Measurements from ENCODE around the gene ATL1. TPM values are rescaled to one million over a fixed set of nuclear protein-coding genes. Genes with fewer than 3 reads are reported as not detected.
A peak's percentile ranks its signal among the peaks of the same experiment; 100 is the strongest.

Gene ATL1
- total and polyA plus RNA-seq, 2 of the 13 experiments (the other 11 are each of a cell fraction or from before 2014, with no cell fraction given): 0.60 to 0.65 TPM

- ChIA-PET CTCF (ENCODE audit: low intra/inter-chr PET ratio, low total read pairs) (no interaction called here), POLR2A (interaction anchor here (1.0 to 1.3 kb wide), 4 partner anchors 8 to 73 kb away, joined by 3 to 6 read pairs (median 4); no protein-coding TSS in a partner anchor)
- no peaks in the 10 kb centered on the region for H3K27me3 ChIP-seq (ENCODE audit: control insufficient read depth in 1 of 2, insufficient read depth in 2 of 2, low read length in 2 of 2)
- TF ChIP-seq NFKBIZ (CRISPR knock-in tag; IDR thresholded peaks at IDR 0.05) (0 out of 2 replicates have a peak, but pooled peaks have one; percentile 6), KDM5A (IDR thresholded peaks at IDR 0.05; ENCODE audit: borderline replicate concordance, low read length) (peak; percentile 14; the same call in 1 of the 2 replicates), PATZ1 (CRISPR knock-in tag; IDR thresholded peaks at IDR 0.05) (0 out of 2 replicates have a peak, but pooled peaks have one; percentile 39), ZNF879 (CRISPR knock-in tag; IDR thresholded peaks at IDR 0.05) (0 out of 2 replicates have a peak, but pooled peaks have one; percentile 3), SNRNP70 (IDR thresholded peaks at IDR 0.05; ENCODE audit: low read depth, low read length) (no peak), ZBTB14 (CRISPR knock-in tag; IDR thresholded peaks at IDR 0.05) (no peak), ZEB1 (IDR thresholded peaks at IDR 0.05; ENCODE audit: insufficient replicate concordance, low read depth) (peak; percentile 64), KLF16 (CRISPR knock-in tag; IDR thresholded peaks at IDR 0.05) (peak in 1 of 2 experiments; percentile 8; a peak in 1 of 4 replicates), BRF2 (CRISPR knock-in tag; IDR thresholded peaks at IDR 0.05) (no peak), ZNF362 (CRISPR knock-in tag; IDR thresholded peaks at IDR 0.05; ENCODE audit: borderline replicate concordance) (no peak), AKAP8 (CRISPR knock-in tag; IDR thresholded peaks at IDR 0.05) (0 out of 2 replicates have a peak, but pooled peaks have one; percentile 5), MYC (CRISPR knock-in tag; IDR thresholded peaks at IDR 0.05; ENCODE audit: borderline replicate concordance) (0 out of 2 replicates have a peak, but pooled peaks have one; percentile 2)
- H3K27ac ChIP-seq (ENCODE audit: extremely low read length, insufficient read depth, low read length): peak overlapping the region; percentile 82
- no peak for FAIRE-seq
- H4K20me1 ChIP-seq (ENCODE audit: insufficient read depth, low read length): peaks cover 2% of the 10 kb centered on the region; the same call in 1 of the 2 replicates
- H3K4me2 ChIP-seq (ENCODE audit: low read depth, low read length): peak overlapping the region; percentile 79
- H2AFZ ChIP-seq (ENCODE audit: low read length): no peak overlapping the region
- peak overlapping the region; percentile 78 for H3K9ac ChIP-seq (ENCODE audit: insufficient read depth, low read depth, low read length)
- H3K79me2 ChIP-seq (ENCODE audit: insufficient read depth, low read length): peaks cover 22% of the 10 kb centered on the region
- H3K4me3 ChIP-seq (replicated peaks in 1 of 3; ENCODE audit: insufficient read depth in 1 of 3, low read depth in 2 of 3, low read length in 3 of 3): peak overlapping the region; percentile 84 to 91 (median 85)
- no peak for DNase-seq (ENCODE audit: low spot score)
- H3K9me3 ChIP-seq (ENCODE audit: low read length): no peaks in the 10 kb centered on the region
- in situ Hi-C loops (cut with HindIII; ENCODE audit: extremely low pct_ligation_motif_present, low pct_unique_long_range_greater_than_20kb): no loop called here
- intact Hi-C loops (cut with micrococcal nuclease; ENCODE audit: unreplicated experiment): no loop called here
- peaks cover 0 to 2% of the 10 kb centered on the region in 2 experiments; a peak in 1 of 5 replicates for H3K36me3 ChIP-seq (replicated peaks in 1 of 2; ENCODE audit: control insufficient read depth in 1 of 2, insufficient read depth in 2 of 2, low read length in 2 of 2)
- peaks cover 40% of the 10 kb centered on the region for H3K4me1 ChIP-seq (ENCODE audit: insufficient read depth, low read length)
- peak; percentile 48 for ATAC-seq
- under 1% methylated on average over 22 of the region's 25 CpGs for WGBS (ENCODE audit: low lambda C conversion rate)
- BruUV-seq (replicated peaks): no TSS peak
These were observed 107.7 kb downstream of the ATL1 start for GRCh38 chr14:50667684-50667995.

All from HepG2 (cell line).